Endothelial cell of umbilical vein (primary cell): ENCODE data around the gene RELT. TPM values are rescaled to one million over a fixed set of nuclear protein-coding genes. Genes with fewer than 3 reads are reported as not detected.

Experiments used
- BruUV-seq: library from RNA; stranded (reverse); fragments of 400-500 nt; replicated peaks from 2 replicates; lab custom pipeline; 2021; lab: Mats Ljungman, UMichigan
- CTCF ChIA-PET: fragments of 300-600, 350-600 bp; sonication (Branson Sonifier 250); formaldehyde crosslinking; loops from one replicate; lab custom pipeline; 2021; ENCODE audit warnings: antibody characterized with exemption, inconsistent platforms; lab: Charles Lee
- POLR2A ChIA-PET: fragments of 300-600, 350-600 bp; sonication (Branson Sonifier 250); formaldehyde crosslinking; loops from one replicate; lab custom pipeline; 2021; ENCODE audit warnings: antibody characterized with exemption, inconsistent platforms; lab: Charles Lee
- DNase-seq: peaks from one replicate; pipeline ENCODE4 v3.0.0-alpha.2; 2011; ENCODE audit warnings: low read depth, low spot score
- FAIRE-seq: peaks from 2 replicates; lab custom pipeline; 2011; peaks lifted over from hg19 to GRCh38; lab: Jason Lieb, UNC
- H2AFZ ChIP-seq: 2 replicates; pipeline ENCODE4 v1.6.0; 2012; ENCODE audit warnings: low read depth, low read length, control low read depth, inconsistent platforms
- H3K27ac ChIP-seq: 2 replicates; pipeline ENCODE4 v1.5.1; 2011; ENCODE audit warnings: low read depth, mild to moderate bottlenecking, control low read depth, low read length, moderate library complexity; ENCODE audit not compliant: insufficient read depth
- H3K27me3 ChIP-seq, 2 experiments: 2 replicates each; pipeline versions ENCODE4 v1.6.0 to v1.6.1; 2011; ENCODE audit warnings: low read length in 2 of 2, mixed read lengths in 1 of 2; ENCODE audit not compliant: control insufficient read depth in 2 of 2, insufficient read depth in 2 of 2
- H3K36me3 ChIP-seq, 2 experiments: 2 replicates in 1 of 2; 3 replicates in 1 of 2; pipeline ENCODE4 v1.5.1; 2011; ENCODE audit warnings: low read length in 2 of 2, mild to moderate bottlenecking in 1 of 2, moderate library complexity in 1 of 2; ENCODE audit not compliant: control insufficient read depth in 2 of 2, insufficient read depth in 2 of 2; ENCODE audit errors: extremely low read depth in 1 of 2
- H3K4me1 ChIP-seq: 3 replicates; pipeline ENCODE4 v1.5.1; 2011; ENCODE audit warnings: mild to moderate bottlenecking, low read length; ENCODE audit not compliant: control insufficient read depth, insufficient read depth; ENCODE audit errors: extremely low read depth
- H3K4me2 ChIP-seq: 2 replicates; pipeline ENCODE4 v1.6.1; 2011; ENCODE audit warnings: low read length, control low read depth, mixed read lengths; ENCODE audit not compliant: insufficient read depth
- H3K4me3 ChIP-seq, 3 experiments: fragments of 200-600 bp in 1 of 3; sonication (generic), shearing (Covaris generic) in 1 of 3; replicated peaks in 1 of 3; 2 replicates each; pipeline ENCODE4 v1.5.1; 2011 to 2016; ENCODE audit warnings: control low read depth in 3 of 3, low read length in 3 of 3, mild to moderate bottlenecking in 2 of 3, inconsistent platforms in 1 of 3, low read depth in 1 of 3, moderate library complexity in 1 of 3; ENCODE audit not compliant: insufficient read depth in 1 of 3
- H3K79me2 ChIP-seq: 2 replicates; pipeline ENCODE4 v1.6.0; 2012; ENCODE audit warnings: low read length, inconsistent platforms; ENCODE audit not compliant: control insufficient read depth, insufficient read depth
- H3K9ac ChIP-seq: replicated peaks from 2 replicates; pipeline ENCODE3; 2011; ENCODE audit warnings: low read length, control low read depth; ENCODE audit not compliant: insufficient read depth; ENCODE audit errors: extremely low read depth
- H3K9me1 ChIP-seq: replicated peaks from 3 replicates; pipeline ENCODE4 v1.6.0; 2011; ENCODE audit warnings: mild to moderate bottlenecking, low read length; ENCODE audit not compliant: control insufficient read depth, insufficient read depth; ENCODE audit errors: extremely low read depth
- H3K9me3 ChIP-seq: replicated peaks from 2 replicates; pipeline ENCODE4 v1.5.1; 2012; ENCODE audit warnings: low read length, inconsistent platforms; ENCODE audit not compliant: control insufficient read depth, insufficient read depth
- H4K20me1 ChIP-seq: replicated peaks from 2 replicates; pipeline ENCODE3; 2011; ENCODE audit warnings: mild to moderate bottlenecking, low read length; ENCODE audit not compliant: control insufficient read depth, insufficient read depth; ENCODE audit errors: extremely low read depth
- CTCF ChIP-seq, 2 donors: IDR thresholded peaks; 1 replicate in 1 of 2; 2 replicates in 1 of 2; pipeline ENCODE4 v1.5.1; 2011; ENCODE audit warnings: low read length in 2 of 2, mild to moderate bottlenecking in 2 of 2, moderate library complexity in 2 of 2, control low read depth in 1 of 2, inconsistent platforms in 1 of 2, low read depth in 1 of 2; ENCODE audit not compliant: insufficient read depth in 1 of 2; ENCODE audit errors: extremely low read depth in 1 of 2
- EZH2 ChIP-seq: IDR thresholded peaks from 2 replicates; pipeline ENCODE4 v1.6.1; 2012; ENCODE audit warnings: borderline replicate concordance, low read depth, mild to moderate bottlenecking, moderate library complexity, low read length, inconsistent platforms; ENCODE audit not compliant: severe bottlenecking
- GATA2 ChIP-seq: IDR thresholded peaks from 2 replicates; pipeline ENCODE4 v1.7.0; 2011; ENCODE audit warnings: low read depth, mild to moderate bottlenecking, moderate library complexity, mixed read lengths, low read length; ENCODE audit not compliant: insufficient read length, insufficient read depth
- JUN ChIP-seq: IDR thresholded peaks from 2 replicates; pipeline ENCODE4 v1.6.1; 2011; ENCODE audit warnings: borderline replicate concordance, low read depth; ENCODE audit not compliant: insufficient read length, insufficient read depth
- MAX ChIP-seq: IDR thresholded peaks from 2 replicates; pipeline ENCODE4 v1.6.1; 2011; ENCODE audit not compliant: insufficient read depth, insufficient read length
- POLR2AphosphoS5 ChIP-seq: IDR thresholded peaks from 2 replicates; pipeline ENCODE4 v1.6.1; 2012; ENCODE audit warnings: low read depth, mild to moderate bottlenecking, control low read depth, low read length, moderate library complexity; ENCODE audit not compliant: insufficient read depth
- dilution Hi-C: fragments of 300-500 bp; cut with MboI; formaldehyde crosslinking; loops from one replicate; pipeline ENCODE4 v1.15.0; 2019; ENCODE audit warnings: low sequenced_read_pairs; ENCODE audit not compliant: extremely low pct_ligation_motif_present
- intact Hi-C: fragments of 100-400 bp; cut with micrococcal nuclease; formaldehyde crosslinking; loops from one replicate; pipeline ENCODE4 v1.10.0; 2022
- polyA plus RNA-seq, 4 experiments: library from polyadenylated mRNA; depleted of rRNA in 3 of 4; stranded (reverse) in 3 of 4; unstranded in 1 of 4; fragments of >200 nt; gene quantifications; 2 replicates each; pipeline versions ENCODE4 v1.2.1 to v1.2.3, GENCODE V29; 2011 to 2012; ENCODE audit warnings: missing spikeins in 1 of 4
- total RNA-seq: library from RNA; stranded (reverse); gene quantifications from 2 replicates; pipeline ENCODE4 v1.2.3, GENCODE V29; 2021

Gene RELT
- total and polyA plus RNA-seq, 2 donors (not counting 3 experiments of a cell fraction or from before 2014, with no cell fraction given) = 6.7 to 13.1 TPM

- Histone ChIP-seq H4K20me1 (no peaks in the 10 kb centered on the region), H3K9me3 (no peaks in the 10 kb centered on the region), H3K4me2 (no peak overlapping the region), H3K27me3 (no peaks in the 10 kb centered on the region), H3K36me3 (no peaks in the 10 kb centered on the region), H3K4me1 (peaks cover 9% of the 10 kb centered on the region), H3K4me3 (no peak overlapping the region), H3K79me2 (no peaks in the 10 kb centered on the region), H3K27ac (no peak overlapping the region), H3K9me1 (no peaks in the 10 kb centered on the region), H3K9ac (no peak overlapping the region), H2AFZ (no peak overlapping the region)
- dilution Hi-C loops = no loop called here
- CTCF ChIA-PET = interaction anchor here (1.2 to 2.0 kb wide), 2 partner anchors 215 to 249 kb away, joined by 5 to 7 read pairs; no protein-coding TSS in a partner anchor
- intact Hi-C loops = no loop called here
- FAIRE-seq (no peak), DNase-seq (no peak)
- POLR2A ChIA-PET = no interaction called here
- TF ChIP-seq MAX = no peak
- no peak for TF ChIP-seq POLR2AphosphoS5
- no peak for TF ChIP-seq CTCF (IDR thresholded peaks at IDR 0.05; ENCODE audit: extremely low read depth in 1 of 2, insufficient read depth in 1 of 2, low read depth in 1 of 2, low read length in 2 of 2)
- TF ChIP-seq EZH2 = no peak
- no peak for TF ChIP-seq JUN
- no peak for TF ChIP-seq GATA2
- no TSS peak for BruUV-seq
These were observed 34.8 kb downstream of the RELT start for GRCh38 chr11:73411031-73411430.
